ENCODE measurements around the gene UCN3.

UCN3 gene

GRCh38 chr10:5411941-5412276, 47.1 kb downstream of the UCN3 start:
- no peak for DNase-seq

DNA sequence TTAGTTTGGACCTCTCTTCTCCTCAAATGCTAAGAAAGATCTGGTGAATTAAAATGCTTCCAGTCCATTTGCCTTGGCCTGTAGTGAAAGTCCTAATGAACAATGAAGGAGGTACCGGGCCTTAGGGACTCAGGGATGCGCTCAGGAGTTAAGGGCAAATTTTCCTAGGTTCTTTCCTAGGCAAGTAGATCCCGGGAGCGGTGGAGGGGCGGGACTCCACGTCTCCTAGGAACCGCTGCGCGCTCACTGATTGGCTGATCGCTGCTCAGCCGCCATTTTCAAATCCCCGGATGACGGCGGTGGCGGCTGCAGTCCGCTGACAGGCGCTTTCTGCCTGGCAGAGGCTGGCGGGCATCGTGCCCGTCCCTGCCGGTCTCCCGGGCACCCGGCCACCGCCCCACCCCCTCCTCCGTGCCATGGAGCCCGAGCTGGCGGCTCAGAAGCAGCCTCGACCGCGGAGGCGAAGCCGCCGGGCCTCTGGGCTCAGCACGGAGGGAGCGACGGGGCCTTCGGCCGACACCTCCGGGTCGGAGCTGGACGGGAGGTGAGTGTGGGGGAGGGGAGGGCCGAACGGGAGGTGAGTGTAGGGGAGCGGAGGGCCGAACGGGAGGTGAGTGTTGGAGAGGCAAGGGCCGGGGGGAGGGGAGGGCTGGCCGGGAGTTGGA, 47.6 kb downstream of the UCN3 start, which contains the start of gene NET1:
NET1 (plus strand) TSS at position 281 of the 665 bp plus-strand sequence; CDS start at position 417, 136 bp downstream.
- peak; percentile 53 for DNase-seq

GRCh38 chr10:5413012-5413938, 48.5 kb downstream of the UCN3 start:
- DNase-seq: no peak

DNA sequence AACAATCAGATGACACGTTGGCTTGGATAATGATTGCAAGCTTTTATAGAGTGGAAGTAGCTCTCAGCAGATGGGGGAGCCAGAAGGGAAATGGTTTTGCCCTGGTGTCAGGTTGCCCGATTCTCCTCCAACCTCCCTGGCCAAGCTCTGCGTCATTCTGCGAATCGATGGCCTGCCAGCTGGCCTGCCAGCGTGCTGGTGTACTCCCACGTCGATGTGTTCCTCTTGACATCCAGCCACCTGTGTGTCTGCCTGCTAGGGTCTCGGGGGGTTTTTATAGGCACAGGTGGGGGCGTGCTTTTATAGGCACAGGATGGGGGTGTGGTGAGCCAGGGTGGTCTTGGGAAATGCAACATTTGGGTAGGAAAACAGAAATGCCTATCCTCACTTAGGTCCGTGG, 52.2 kb downstream of the UCN3 start:
- no peak for DNase-seq

DNA sequence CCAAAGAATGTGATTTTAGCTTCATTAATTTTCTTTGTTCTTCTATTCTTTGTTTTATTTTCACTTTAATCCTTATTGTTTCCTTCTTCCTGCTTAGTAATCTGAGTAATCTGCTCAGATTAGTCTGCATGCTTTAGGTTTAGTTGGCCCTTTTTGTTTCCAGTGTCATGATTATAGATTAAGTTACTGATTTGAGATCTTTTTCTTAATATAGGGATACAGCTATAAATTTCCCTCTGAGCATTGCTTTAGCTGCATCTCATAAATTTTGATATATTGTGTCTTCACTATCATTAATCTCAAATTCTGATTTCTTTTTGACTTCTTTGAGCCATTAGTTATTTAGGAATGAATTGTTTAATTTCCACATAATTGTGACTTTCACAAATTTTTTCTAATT, 53.8 kb downstream of the UCN3 start:
- DNase-seq: no peak

- no peak for DNase-seq
These were observed 54.8 kb downstream of the UCN3 start for GRCh38 chr10:5419466-5420094.

DNA sequence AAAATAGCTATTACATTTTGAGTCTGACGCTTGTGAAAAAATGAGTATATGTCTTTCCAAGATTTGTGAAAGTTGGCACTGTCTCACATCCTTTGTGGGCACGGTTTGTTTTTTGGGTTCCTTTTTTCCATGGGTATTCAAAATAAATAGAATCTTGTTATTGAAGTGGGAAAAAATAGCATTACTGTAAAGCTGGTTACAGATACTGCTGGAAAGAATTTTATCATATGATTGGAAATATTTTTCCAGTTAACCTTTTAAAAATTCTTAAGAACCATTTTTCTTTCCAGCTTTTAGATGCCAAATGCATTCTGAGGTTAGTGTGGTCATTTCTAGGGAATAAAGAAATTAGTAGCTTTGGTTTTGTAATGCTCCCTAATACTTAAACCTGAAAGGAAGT, 59.0 kb downstream of the UCN3 start:
- DNase-seq: no peak
